COLO829 (cell line): ENCODE measurements around the gene SEH1L.

Experiments
- DNase-seq: peaks from one replicate; pipeline ENCODE4 v3.0.0; 2012; ENCODE audit warnings: low spot score

Gene SEH1L

DNA sequence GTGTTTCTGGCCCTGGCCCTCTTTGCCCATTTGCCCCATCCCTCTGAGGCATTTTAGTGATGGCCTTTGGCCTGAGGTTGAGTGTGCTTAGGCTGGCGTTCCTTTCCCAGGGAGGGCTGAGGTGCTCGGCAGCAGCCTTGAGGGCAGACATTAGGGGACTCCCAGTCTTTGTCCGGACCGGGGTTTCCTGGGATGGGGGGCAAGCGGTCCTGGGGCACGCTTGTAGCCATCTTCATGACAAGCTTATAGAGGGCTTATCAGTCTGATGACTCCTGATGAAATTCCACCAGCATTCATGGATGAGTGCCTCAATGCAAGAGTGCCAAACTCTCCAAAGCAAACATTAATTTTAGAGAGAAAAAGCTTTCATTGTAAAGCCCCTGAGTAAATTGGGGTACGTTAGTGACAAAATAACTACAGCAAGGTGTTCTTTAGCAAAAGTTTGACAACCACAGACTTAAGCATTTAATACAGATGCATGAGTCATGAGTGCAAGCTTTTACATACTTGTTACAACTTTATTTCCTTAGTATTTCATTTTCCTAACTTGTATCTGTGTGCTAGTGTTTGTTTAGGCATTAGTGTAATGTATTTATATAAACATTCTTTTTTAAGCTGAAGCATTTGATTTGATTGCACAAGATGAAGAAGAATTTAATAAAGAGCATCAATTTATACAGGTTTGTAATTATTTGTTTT lies 89.0 kb downstream of the SEH1L start:
- DNase-seq: no peak
